Fibroblast of mammary gland (primary cell): Measurements from ENCODE around the gene SEMA6A.

Source experiments
- DNase-seq: peaks from one replicate; pipeline ENCODE4 v3.0.0-alpha.2; 2010; ENCODE audit warnings: low read depth
- H3K4me3 ChIP-seq: 2 replicates; pipeline ENCODE4 v1.5.1; 2011; ENCODE audit warnings: low read depth, mild to moderate bottlenecking, low read length, moderate library complexity; ENCODE audit not compliant: control insufficient read depth
- TF ChIP-seq, protein P1 (sequence below): conservative IDR thresholded peaks from 2 replicates; pipeline ENCODE4 v1.5.1; 2011; ENCODE audit warnings: low read depth, low read length, inconsistent platforms; ENCODE audit not compliant: control insufficient read depth, insufficient read depth

Gene SEMA6A

DNA sequence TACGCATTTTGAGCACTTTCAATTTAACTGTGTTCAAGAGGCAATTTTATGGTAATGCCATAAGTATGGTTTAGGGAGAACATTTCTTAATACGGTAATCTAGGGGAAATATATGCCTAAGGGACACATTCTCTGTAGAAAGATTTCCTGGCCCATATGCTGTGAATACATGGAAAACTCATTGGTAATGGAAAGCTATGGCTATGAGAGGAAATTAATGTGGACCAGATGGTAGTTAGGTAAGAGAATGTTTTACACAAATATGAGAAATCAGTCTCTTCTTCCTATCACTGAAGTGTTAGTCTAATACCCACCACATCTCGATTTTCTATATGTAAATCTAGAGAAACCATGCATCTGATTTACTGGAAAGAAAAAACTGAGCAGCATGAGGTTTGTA is 105.0 kb downstream of the SEMA6A start:
- H3K4me3 ChIP-seq = no peak overlapping the region
- DNase-seq = no peak
- TF ChIP-seq, protein P1, sequence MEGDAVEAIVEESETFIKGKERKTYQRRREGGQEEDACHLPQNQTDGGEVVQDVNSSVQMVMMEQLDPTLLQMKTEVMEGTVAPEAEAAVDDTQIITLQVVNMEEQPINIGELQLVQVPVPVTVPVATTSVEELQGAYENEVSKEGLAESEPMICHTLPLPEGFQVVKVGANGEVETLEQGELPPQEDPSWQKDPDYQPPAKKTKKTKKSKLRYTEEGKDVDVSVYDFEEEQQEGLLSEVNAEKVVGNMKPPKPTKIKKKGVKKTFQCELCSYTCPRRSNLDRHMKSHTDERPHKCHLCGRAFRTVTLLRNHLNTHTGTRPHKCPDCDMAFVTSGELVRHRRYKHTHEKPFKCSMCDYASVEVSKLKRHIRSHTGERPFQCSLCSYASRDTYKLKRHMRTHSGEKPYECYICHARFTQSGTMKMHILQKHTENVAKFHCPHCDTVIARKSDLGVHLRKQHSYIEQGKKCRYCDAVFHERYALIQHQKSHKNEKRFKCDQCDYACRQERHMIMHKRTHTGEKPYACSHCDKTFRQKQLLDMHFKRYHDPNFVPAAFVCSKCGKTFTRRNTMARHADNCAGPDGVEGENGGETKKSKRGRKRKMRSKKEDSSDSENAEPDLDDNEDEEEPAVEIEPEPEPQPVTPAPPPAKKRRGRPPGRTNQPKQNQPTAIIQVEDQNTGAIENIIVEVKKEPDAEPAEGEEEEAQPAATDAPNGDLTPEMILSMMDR = no peak

DNA sequence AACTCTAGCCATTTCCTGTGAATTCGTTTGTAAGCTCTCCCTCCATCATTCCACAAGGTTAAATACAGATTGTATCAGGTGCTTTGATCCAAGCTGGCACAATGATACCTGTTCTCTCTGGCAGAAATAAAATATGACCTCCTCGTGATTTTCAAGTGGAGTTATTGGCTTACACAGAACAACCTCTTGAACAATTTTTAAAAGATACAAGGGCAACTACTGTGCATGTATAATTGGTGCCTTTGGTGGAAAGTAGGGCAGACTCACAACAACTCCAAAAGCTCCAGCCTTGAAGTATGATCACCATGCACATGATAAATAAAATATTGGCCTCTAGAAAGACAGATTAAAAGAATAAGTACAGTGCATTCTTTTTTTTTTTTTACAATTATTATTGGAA is 106.0 kb downstream of the SEMA6A start:
- no peak for DNase-seq
- TF ChIP-seq, protein P1 = no peak
- no peak overlapping the region for H3K4me3 ChIP-seq

DNA sequence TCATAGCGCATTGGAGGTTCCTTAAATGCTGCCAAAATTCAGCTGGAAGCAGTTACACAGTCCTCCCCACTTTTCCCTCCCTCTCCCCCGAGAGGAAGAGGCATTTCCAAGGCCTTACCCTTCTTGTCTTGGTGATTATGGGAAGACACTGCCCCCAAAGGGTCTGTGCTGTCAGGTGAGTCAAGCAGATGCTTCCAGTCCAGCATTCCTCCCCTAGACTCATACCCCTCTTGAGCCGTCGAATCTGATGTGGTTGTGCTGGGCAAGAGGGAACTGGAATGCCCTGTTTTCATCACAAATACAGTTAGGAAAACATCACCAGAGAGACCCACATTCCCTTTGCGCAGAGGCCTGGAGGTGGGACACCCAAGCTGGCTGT is 107.2 kb downstream of the SEMA6A start:
- DNase-seq = no peak
- TF ChIP-seq, protein P1 = no peak
- H3K4me3 ChIP-seq = no peak overlapping the region

DNA sequence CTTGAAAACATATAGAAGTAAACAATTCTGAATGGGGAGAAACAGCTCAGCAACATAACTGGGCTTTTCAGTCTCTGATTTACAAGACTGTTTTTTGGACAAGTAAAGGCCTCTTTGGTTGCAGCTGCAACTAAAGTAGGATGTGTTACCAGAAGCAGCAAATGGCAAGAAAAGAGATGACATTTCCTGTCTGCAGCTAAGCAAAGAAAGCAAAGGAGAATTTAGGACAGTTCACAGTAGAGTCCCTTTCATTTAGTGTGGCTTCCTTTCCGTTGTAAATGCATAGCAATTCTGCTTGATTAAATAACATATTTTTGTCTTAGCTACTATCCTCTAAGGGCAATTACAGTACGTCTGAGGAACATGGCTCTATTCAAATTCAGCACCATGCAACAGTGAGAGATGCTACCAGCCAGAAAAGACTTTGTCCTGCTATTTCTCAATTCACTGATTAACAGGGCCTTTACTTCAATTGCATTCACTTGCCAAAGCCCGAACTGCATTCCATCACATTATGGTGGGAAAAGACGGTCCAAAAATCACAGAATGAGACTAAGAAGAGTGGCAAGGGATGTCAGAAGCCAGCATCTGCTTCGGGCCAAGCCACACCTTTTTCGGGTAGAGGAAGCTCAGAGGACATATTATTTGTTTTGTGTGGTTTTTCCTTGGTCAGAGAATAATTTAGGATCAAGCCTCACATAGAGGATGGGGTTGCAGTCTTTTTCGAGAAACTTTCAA is 107.7 kb downstream of the SEMA6A start:
- no peak for DNase-seq
- TF ChIP-seq, protein P1 = no peak
- no peak overlapping the region for H3K4me3 ChIP-seq

DNA sequence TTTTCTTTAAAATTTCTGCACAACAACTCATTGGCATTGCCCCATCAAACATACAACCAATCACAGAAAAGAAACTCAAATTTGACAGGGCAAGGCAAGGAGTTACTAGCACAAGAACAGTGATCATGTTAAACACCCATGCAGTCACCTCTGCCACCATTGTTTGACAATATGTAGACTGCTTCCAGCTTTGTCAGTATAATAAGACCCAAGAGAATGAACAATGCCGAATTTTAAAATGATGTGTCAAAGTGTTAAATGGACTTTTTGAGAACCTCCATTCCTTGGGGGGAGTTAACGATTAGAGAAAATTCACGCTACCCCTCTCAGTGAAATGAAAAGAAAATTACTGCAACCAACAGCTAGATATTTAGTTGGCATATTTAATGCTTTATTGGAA is 109.2 kb downstream of the SEMA6A start:
- no peak overlapping the region for H3K4me3 ChIP-seq
- TF ChIP-seq, protein P1 = no peak
- no peak for DNase-seq

DNA sequence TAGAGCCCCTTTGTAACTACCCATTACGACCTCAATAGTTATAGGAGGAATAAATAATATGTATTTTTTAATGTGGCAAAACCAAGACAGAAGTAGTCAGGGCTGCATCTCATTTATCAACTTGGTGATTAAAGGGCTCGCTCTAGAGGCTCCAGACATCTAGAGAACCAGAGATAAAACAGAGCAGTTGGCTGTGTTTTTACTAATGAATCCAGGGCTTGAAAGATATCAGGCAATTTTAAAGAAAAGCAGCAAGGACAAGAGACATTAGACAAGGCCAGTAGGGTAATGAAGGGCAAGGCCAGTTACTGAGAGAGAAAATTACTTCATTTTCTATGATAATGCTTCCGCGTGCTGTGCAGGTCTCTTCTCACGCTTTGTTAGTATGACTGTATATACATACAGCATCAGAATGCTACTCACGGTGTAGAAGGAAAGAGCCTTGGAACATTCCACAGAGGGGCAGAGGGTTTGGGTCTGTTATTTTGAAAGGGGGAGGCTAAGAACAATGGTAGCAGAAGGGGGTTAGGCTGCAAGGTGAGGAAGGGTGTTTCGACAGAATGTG is 110.4 kb downstream of the SEMA6A start:
- H3K4me3 ChIP-seq = no peak overlapping the region
- TF ChIP-seq, protein P1 = no peak
- DNase-seq = no peak

DNA sequence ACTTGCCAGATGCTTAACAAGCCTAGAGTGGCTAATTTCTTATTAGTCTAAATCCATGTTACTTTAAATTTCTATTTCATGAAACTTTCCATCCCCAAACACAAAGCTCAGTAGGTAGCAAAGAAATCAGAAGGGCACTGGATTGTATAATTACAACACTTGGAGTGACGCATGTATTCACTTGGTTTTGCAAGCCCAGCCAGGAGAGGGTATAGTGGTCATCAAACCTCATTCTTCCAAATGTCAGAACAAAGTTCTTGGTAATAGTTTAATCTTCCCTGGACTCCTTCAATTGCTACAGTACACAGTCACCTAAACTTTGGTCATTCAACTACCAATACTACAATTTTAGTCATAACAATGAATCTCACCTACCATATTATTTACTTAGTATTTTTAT is 112.1 kb downstream of the SEMA6A start:
- no peak overlapping the region for H3K4me3 ChIP-seq
- TF ChIP-seq, protein P1 = no peak
- no peak for DNase-seq
